PC-3 (cell line): ENCODE results near the gene DIP2C.

ENCODE experiments used
- CTCF ChIP-seq: fragments of 300-600 bp; sonication (generic); conservative IDR thresholded peaks from 2 replicates; pipeline ENCODE4 v1.5.1; 2017; ENCODE audit warnings: antibody characterized with exemption, low read depth, mild to moderate bottlenecking, low read length
- EZH2 ChIP-seq: fragments of 300-600 bp; sonication (generic); IDR thresholded peaks from one replicate; pipeline ENCODE4 v1.6.1; 2017; ENCODE audit warnings: antibody characterized with exemption, mild to moderate bottlenecking, low read length; ENCODE audit not compliant: unreplicated experiment

- TF ChIP-seq CTCF (no peak), EZH2 (no peak)
Measured at GRCh38 chr10:556971-557637, 132.4 kb downstream of the DIP2C start.
